ENCODE results near the gene FLG.
"Not testable (repeated sequence)": the region's sequence is repeated elsewhere in the genome, so short reads cannot be mapped to it uniquely, and the experiment has no call there.

Gene FLG

GRCh38 chr1:152335399-152335798, 10.4 kb upstream of the FLG start:
- H3K27me3 ChIP-seq (ENCODE audit: control insufficient read depth, insufficient read depth, low read length), result no peaks in the 10 kb centered on the region
- H3K27ac ChIP-seq (ENCODE audit: low read depth, low read length), result no peak overlapping the region
- no peaks in the 10 kb centered on the region for H3K36me3 ChIP-seq (ENCODE audit: control insufficient read depth, insufficient read depth, low read length)
- no peaks in the 10 kb centered on the region; the same call in 1 of the 2 replicates for H3K9me3 ChIP-seq (ENCODE audit: control insufficient read depth, insufficient read depth, low read depth, low read length)
- H3K4me1 ChIP-seq (ENCODE audit: control insufficient read depth, insufficient read depth, low read length), result no peaks in the 10 kb centered on the region
- H3K9ac ChIP-seq (ENCODE audit: low read length), result no peak overlapping the region
- H3K4me3 ChIP-seq (ENCODE audit: low read depth, low read length), result no peak overlapping the region

- no peaks in the 10 kb centered on the region for H3K36me3 ChIP-seq (ENCODE audit: control insufficient read depth, insufficient read depth, low read length)
- H3K4me1 ChIP-seq (ENCODE audit: control insufficient read depth, insufficient read depth, low read length), result no peaks in the 10 kb centered on the region
- no peak overlapping the region for H3K9ac ChIP-seq (ENCODE audit: low read length)
- H3K27ac ChIP-seq (ENCODE audit: low read depth, low read length), result no peak overlapping the region
- H3K4me3 ChIP-seq (ENCODE audit: low read depth, low read length), result no peak overlapping the region
- peaks cover 4% of the 10 kb centered on the region; the same call in 1 of the 2 replicates for H3K9me3 ChIP-seq (ENCODE audit: control insufficient read depth, insufficient read depth, low read depth, low read length)
- no peaks in the 10 kb centered on the region for H3K27me3 ChIP-seq (ENCODE audit: control insufficient read depth, insufficient read depth, low read length)
Observed at GRCh38 chr1:152328801-152329391, 3.9 kb upstream of the FLG start.

- Histone ChIP-seq H3K4me1 (ENCODE audit: control insufficient read depth, insufficient read depth, low read length) (no peaks in the 10 kb centered on the region), H3K36me3 (ENCODE audit: control insufficient read depth, insufficient read depth, low read length) (no peaks in the 10 kb centered on the region)
Observed at GRCh38 chr1:152313970-152314369, 11.1 kb downstream of the FLG start.

DNA sequence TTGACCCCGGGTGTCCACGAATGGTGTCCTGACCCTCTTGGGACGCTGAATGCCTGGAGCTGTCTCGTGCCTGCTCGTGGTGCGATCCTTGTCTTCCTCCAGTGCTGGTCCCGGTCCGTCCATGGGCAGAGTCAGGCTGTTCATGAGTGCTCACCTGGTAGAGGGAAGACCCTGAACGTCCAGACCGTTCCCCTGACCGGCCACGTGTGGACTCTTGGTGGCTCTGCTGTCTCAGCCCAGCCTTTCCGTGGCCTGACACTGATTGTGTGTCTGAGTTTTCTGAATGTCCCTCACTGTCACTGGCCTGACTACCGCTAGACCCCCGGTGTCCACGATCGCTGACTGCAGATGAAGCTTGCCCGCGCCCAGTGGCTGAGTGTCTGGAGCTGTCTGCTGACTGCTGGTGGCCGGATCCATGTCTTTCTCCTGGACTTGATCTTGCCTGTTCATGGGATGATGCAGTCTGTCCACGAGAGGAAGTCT, 11.7 kb downstream of the FLG start:
- Histone ChIP-seq H3K27ac (ENCODE audit: low read depth, low read length) (no peak overlapping the region), H3K27me3 (ENCODE audit: control insufficient read depth, insufficient read depth, low read length) (peaks cover 15% of the 10 kb centered on the region; the same call in 1 of the 2 replicates), H3K4me3 (ENCODE audit: low read depth, low read length) (no peak overlapping the region), H3K36me3 (ENCODE audit: control insufficient read depth, insufficient read depth, low read length) (no peaks in the 10 kb centered on the region), H3K4me1 (ENCODE audit: control insufficient read depth, insufficient read depth, low read length) (no peaks in the 10 kb centered on the region), H3K9ac (ENCODE audit: low read length) (no peak overlapping the region), H3K9me3 (ENCODE audit: control insufficient read depth, insufficient read depth, low read depth, low read length) (peaks cover 57% of the 10 kb centered on the region)

More at GRCh38 chr1:152313970-152314369, 11.1 kb downstream of the FLG start:
- Histone ChIP-seq H3K9ac (ENCODE audit: low read length) (no peak overlapping the region), H3K9me3 (ENCODE audit: control insufficient read depth, insufficient read depth, low read depth, low read length) (peaks cover 53% of the 10 kb centered on the region), H3K4me3 (ENCODE audit: low read depth, low read length) (no peak overlapping the region), H3K27ac (ENCODE audit: low read depth, low read length) (no peak overlapping the region), H3K27me3 (ENCODE audit: control insufficient read depth, insufficient read depth, low read length) (peaks cover 22% of the 10 kb centered on the region; the same call in 1 of the 2 replicates)

GRCh38 chr1:152312169-152312568, 12.9 kb downstream of the FLG start:
- H3K27me3 ChIP-seq (ENCODE audit: control insufficient read depth, insufficient read depth, low read length); H3K4me3 ChIP-seq (ENCODE audit: low read depth, low read length); H3K4me1 ChIP-seq (ENCODE audit: control insufficient read depth, insufficient read depth, low read length); H3K27ac ChIP-seq (ENCODE audit: low read depth, low read length); H3K36me3 ChIP-seq (ENCODE audit: control insufficient read depth, insufficient read depth, low read length); H3K9ac ChIP-seq (ENCODE audit: low read length): not testable (repeated sequence)
- peaks cover 67% of the 10 kb centered on the region for H3K9me3 ChIP-seq (ENCODE audit: control insufficient read depth, insufficient read depth, low read depth, low read length)

DNA sequence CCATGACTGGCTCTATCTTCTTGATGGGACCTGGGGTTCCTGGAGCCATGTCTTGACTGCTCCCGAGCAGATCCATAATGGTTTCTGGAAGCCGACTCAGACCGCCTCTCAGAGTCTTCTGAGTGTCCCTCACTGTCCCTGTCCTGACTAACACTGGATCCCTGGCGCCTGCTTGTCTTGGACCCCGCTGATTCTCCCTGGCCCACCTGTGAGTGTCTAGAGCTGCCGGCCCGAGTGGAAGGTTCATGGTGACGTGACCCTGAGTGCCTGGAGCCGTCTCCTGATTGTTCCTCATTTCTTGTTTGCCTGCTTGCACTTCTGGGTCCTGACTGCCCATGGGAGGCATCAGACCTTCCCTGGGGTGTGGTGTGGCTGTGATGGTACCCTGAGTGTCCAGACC, 15.1 kb downstream of the FLG start:
- no peak overlapping the region for H3K4me3 ChIP-seq (ENCODE audit: low read depth, low read length)
- no peak overlapping the region for H3K9ac ChIP-seq (ENCODE audit: low read length)
- H3K36me3 ChIP-seq (ENCODE audit: control insufficient read depth, insufficient read depth, low read length), result no peaks in the 10 kb centered on the region
- H3K27me3 ChIP-seq (ENCODE audit: control insufficient read depth, insufficient read depth, low read length), result no peaks in the 10 kb centered on the region; the same call in 1 of the 2 replicates
- no peak overlapping the region for H3K27ac ChIP-seq (ENCODE audit: low read depth, low read length)
- H3K9me3 ChIP-seq (ENCODE audit: control insufficient read depth, insufficient read depth, low read depth, low read length), result peaks cover 71% of the 10 kb centered on the region
- no peaks in the 10 kb centered on the region for H3K4me1 ChIP-seq (ENCODE audit: control insufficient read depth, insufficient read depth, low read length)

GRCh38 chr1:152309320-152309901, 15.6 kb downstream of the FLG start:
- H3K27ac ChIP-seq (ENCODE audit: low read depth, low read length); H3K4me1 ChIP-seq (ENCODE audit: control insufficient read depth, insufficient read depth, low read length); H3K9ac ChIP-seq (ENCODE audit: low read length); H3K36me3 ChIP-seq (ENCODE audit: control insufficient read depth, insufficient read depth, low read length); H3K4me3 ChIP-seq (ENCODE audit: low read depth, low read length); H3K27me3 ChIP-seq (ENCODE audit: control insufficient read depth, insufficient read depth, low read length): not testable (repeated sequence)
- peaks cover 75% of the 10 kb centered on the region for H3K9me3 ChIP-seq (ENCODE audit: control insufficient read depth, insufficient read depth, low read depth, low read length)

DNA sequence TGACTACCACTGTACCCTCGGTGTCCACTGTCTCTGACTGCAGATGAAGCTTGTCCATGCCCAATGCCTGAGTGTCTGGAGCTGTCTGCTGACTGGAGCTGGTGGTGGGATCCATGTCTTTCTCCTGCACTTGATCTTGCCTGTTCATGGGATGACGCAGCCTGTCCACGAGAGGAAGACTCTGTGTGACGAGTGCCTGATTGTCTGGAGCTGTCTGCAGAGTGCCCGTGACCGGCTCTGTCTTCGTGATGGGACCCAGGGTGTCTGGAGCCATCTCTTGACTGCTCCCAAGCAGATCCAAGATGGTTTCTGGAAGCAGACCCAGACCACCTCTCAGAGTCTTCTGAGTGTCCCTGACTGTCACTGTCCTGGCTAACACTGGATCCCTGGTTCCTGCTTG, 16.3 kb downstream of the FLG start:
- peaks cover 78% of the 10 kb centered on the region for H3K9me3 ChIP-seq (ENCODE audit: control insufficient read depth, insufficient read depth, low read depth, low read length)
- not testable (repeated sequence) for H3K4me1 ChIP-seq (ENCODE audit: control insufficient read depth, insufficient read depth, low read length); H3K9ac ChIP-seq (ENCODE audit: low read length); H3K36me3 ChIP-seq (ENCODE audit: control insufficient read depth, insufficient read depth, low read length); H3K27me3 ChIP-seq (ENCODE audit: control insufficient read depth, insufficient read depth, low read length); H3K27ac ChIP-seq (ENCODE audit: low read depth, low read length); H3K4me3 ChIP-seq (ENCODE audit: low read depth, low read length)

GRCh38 chr1:152307970-152308369, 17.1 kb downstream of the FLG start:
- not testable (repeated sequence) for H3K27me3 ChIP-seq (ENCODE audit: control insufficient read depth, insufficient read depth, low read length); H3K9ac ChIP-seq (ENCODE audit: low read length); H3K36me3 ChIP-seq (ENCODE audit: control insufficient read depth, insufficient read depth, low read length); H3K4me3 ChIP-seq (ENCODE audit: low read depth, low read length); H3K27ac ChIP-seq (ENCODE audit: low read depth, low read length); H3K4me1 ChIP-seq (ENCODE audit: control insufficient read depth, insufficient read depth, low read length)
- peaks cover 77% of the 10 kb centered on the region for H3K9me3 ChIP-seq (ENCODE audit: control insufficient read depth, insufficient read depth, low read depth, low read length)

DNA sequence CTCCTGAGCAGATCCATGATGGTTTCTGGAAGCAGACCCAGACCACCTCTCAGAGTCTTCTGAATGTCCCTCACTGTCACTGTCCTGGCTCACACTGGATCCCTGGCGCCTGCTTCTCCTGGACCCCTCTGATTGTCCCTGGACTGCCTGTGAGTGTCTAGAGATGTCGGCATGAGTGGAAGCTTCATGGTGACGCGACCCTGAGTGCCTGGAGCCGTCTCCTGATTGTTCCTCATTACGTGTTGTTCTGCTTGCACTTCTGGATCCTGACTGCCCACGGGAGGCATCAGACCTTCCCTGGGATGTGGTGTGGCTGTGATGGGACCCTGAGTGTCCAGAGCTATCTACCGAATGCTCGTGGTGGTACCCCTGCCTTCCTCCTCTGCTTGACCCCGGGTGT, 18.9 kb downstream of the FLG start:
- not testable (repeated sequence) for H3K4me1 ChIP-seq (ENCODE audit: control insufficient read depth, insufficient read depth, low read length); H3K9ac ChIP-seq (ENCODE audit: low read length); H3K4me3 ChIP-seq (ENCODE audit: low read depth, low read length); H3K27ac ChIP-seq (ENCODE audit: low read depth, low read length); H3K36me3 ChIP-seq (ENCODE audit: control insufficient read depth, insufficient read depth, low read length); H3K27me3 ChIP-seq (ENCODE audit: control insufficient read depth, insufficient read depth, low read length)
- H3K9me3 ChIP-seq (ENCODE audit: control insufficient read depth, insufficient read depth, low read depth, low read length), result peaks cover 62% of the 10 kb centered on the region

DNA sequence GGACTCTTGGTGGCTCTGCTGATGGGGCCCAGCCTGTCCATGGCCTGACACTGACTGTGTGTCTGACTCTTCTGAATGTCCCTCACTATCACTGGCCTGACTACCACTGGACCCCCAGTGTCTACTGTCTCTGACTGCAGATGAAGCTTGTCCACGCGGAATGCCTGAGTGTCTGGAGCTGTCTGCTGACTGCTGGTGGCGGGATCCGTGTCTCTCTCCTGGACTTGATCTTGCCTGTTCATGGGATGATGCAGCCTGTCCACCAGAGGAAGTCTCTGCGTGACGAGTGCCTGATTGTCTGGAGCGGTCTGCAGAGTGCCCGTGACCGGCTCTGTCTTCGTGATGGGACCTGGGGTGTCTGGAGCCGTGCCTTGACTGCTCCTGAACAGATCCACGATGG, 20.3 kb downstream of the FLG start:
- not testable (repeated sequence) for H3K27ac ChIP-seq (ENCODE audit: low read depth, low read length); H3K4me1 ChIP-seq (ENCODE audit: control insufficient read depth, insufficient read depth, low read length); H3K4me3 ChIP-seq (ENCODE audit: low read depth, low read length); H3K9ac ChIP-seq (ENCODE audit: low read length); H3K36me3 ChIP-seq (ENCODE audit: control insufficient read depth, insufficient read depth, low read length)
- H3K9me3 ChIP-seq (ENCODE audit: control insufficient read depth, insufficient read depth, low read depth, low read length), result peaks cover 48% of the 10 kb centered on the region
- H3K27me3 ChIP-seq (ENCODE audit: control insufficient read depth, insufficient read depth, low read length), result peaks cover 11% of the 10 kb centered on the region; the same call in 1 of the 2 replicates

Measured in HUES6 (cell line).